Naive thymus-derived CD4-positive, alpha-beta T cell (primary cell): ENCODE results near the gene PLEK2. TPM values are rescaled to one million over a fixed set of nuclear protein-coding genes. Genes with fewer than 3 reads are reported as not detected.
A peak's percentile ranks its signal among the peaks of the same experiment; 100 is the strongest.

Experiments
- ATAC-seq: fragments of 150-1000 bp; cut with Tn5 transposase; 2 replicates; pipeline ENCODE4 v1.10.0; 2021; ENCODE audit warnings: mild to moderate bottlenecking, moderate library complexity
- CTCF ChIA-PET: fragments of 350-600 bp; sonication (Branson Sonifier 250); formaldehyde crosslinking; loops from one replicate; lab custom pipeline; 2021; ENCODE audit warnings: antibody characterized with exemption; lab: Charles Lee
- POLR2A ChIA-PET: fragments of 350-600 bp; sonication (Branson Sonifier 250); formaldehyde crosslinking; loops from one replicate; lab custom pipeline; 2021; ENCODE audit warnings: antibody characterized with exemption, inconsistent platforms; lab: Charles Lee
- DNase-seq, 9 donors: peaks; one replicate each; pipeline versions ENCODE4 v3.0.0 to v3.0.0-alpha.2; 2020 to 2022; ENCODE audit warnings: mixed read lengths in 1 of 9
- H3K27ac ChIP-seq: one replicate; pipeline ENCODE4 v1.7.0; 2013; ENCODE audit warnings: mild to moderate bottlenecking, low read depth, low read length, moderate library complexity
- H3K27me3 ChIP-seq, 2 donors: one replicate each; pipeline ENCODE4 v1.7.0; 2013; ENCODE audit warnings: low read length in 2 of 2, mild to moderate bottlenecking in 2 of 2, moderate library complexity in 2 of 2; ENCODE audit not compliant: control insufficient read depth in 2 of 2, insufficient read depth in 2 of 2
- H3K36me3 ChIP-seq, 3 experiments: 1 replicate in 2 of 3; 2 replicates in 1 of 3; pipeline ENCODE4 v1.7.0; 2013; ENCODE audit warnings: low read length in 3 of 3, mild to moderate bottlenecking in 3 of 3, moderate library complexity in 1 of 3; ENCODE audit not compliant: insufficient read depth in 3 of 3, control insufficient read depth in 2 of 3
- H3K4me1 ChIP-seq, 2 donors: one replicate each; pipeline ENCODE4 v1.7.0; 2013; ENCODE audit warnings: low read length in 2 of 2, mild to moderate bottlenecking in 2 of 2, moderate library complexity in 1 of 2; ENCODE audit not compliant: control insufficient read depth in 2 of 2, insufficient read depth in 2 of 2
- H3K4me3 ChIP-seq: 2 replicates; pipeline ENCODE4 v1.7.0; 2013; ENCODE audit warnings: mild to moderate bottlenecking, low read length
- H3K9me3 ChIP-seq, 3 experiments: 1 replicate in 2 of 3; 2 replicates in 1 of 3; pipeline ENCODE4 v1.7.0; 2013; ENCODE audit warnings: low read length in 3 of 3; ENCODE audit not compliant: control insufficient read depth in 2 of 3
- H3K27ac Mint-ChIP-seq, 9 donors: one replicate each; pipeline ENCODE4 v1.8.0; 2020 to 2022; ENCODE audit warnings: mixed read lengths in 9 of 9, mild to moderate bottlenecking in 8 of 9, moderate library complexity in 5 of 9, inconsistent platforms in 2 of 9
- H3K27me3 Mint-ChIP-seq, 5 donors: one replicate each; pipeline ENCODE4 v1.8.0; 2021 to 2022; ENCODE audit warnings: mixed read lengths in 5 of 5, mild to moderate bottlenecking in 1 of 5
- H3K36me3 Mint-ChIP-seq, 5 donors: one replicate each; pipeline ENCODE4 v1.8.0; 2020 to 2022; ENCODE audit warnings: mixed read lengths in 5 of 5, mild to moderate bottlenecking in 3 of 5, inconsistent platforms in 1 of 5
- H3K4me1 Mint-ChIP-seq, 7 donors: one replicate each; pipeline ENCODE4 v1.8.0; 2020 to 2022; ENCODE audit warnings: mixed read lengths in 7 of 7, mild to moderate bottlenecking in 3 of 7, inconsistent platforms in 1 of 7
- H3K4me3 Mint-ChIP-seq, 10 donors: one replicate each; pipeline ENCODE4 v1.8.0; 2020 to 2022; ENCODE audit warnings: mild to moderate bottlenecking in 10 of 10, mixed read lengths in 10 of 10, moderate library complexity in 6 of 10, inconsistent platforms in 2 of 10
- H3K9me3 Mint-ChIP-seq, 11 donors: one replicate each; pipeline ENCODE4 v1.8.0; 2020 to 2022; ENCODE audit warnings: mixed read lengths in 11 of 11, mild to moderate bottlenecking in 4 of 11, inconsistent platforms in 1 of 11, moderate library complexity in 1 of 11
- intact Hi-C, 2 donors: fragments of 100-400 bp; cut with micrococcal nuclease; formaldehyde crosslinking; loops; one replicate each; pipeline ENCODE4 v1.15.1; 2023
- polyA plus RNA-seq, 2 donors: library from polyadenylated mRNA; unstranded; fragments of 300-500 nt; fragmentation: Illumina TruSeq; gene quantifications; one replicate each; pipeline ENCODE4 v1.2.3, GENCODE V29; 2021
- total RNA-seq, 6 experiments: library from RNA in 5 of 6; stranded (reverse) in 5 of 6; gene quantifications; 1 replicate in 5 of 6; 2 replicates in 1 of 6; pipeline ENCODE4 v1.2.3 and lab custom pipeline; 2021 to 2026

Gene PLEK2
- total and polyA plus RNA-seq, 7 experiments from 2014 or later = 0.36 to 5.4 (median 2.6) TPM

DNA sequence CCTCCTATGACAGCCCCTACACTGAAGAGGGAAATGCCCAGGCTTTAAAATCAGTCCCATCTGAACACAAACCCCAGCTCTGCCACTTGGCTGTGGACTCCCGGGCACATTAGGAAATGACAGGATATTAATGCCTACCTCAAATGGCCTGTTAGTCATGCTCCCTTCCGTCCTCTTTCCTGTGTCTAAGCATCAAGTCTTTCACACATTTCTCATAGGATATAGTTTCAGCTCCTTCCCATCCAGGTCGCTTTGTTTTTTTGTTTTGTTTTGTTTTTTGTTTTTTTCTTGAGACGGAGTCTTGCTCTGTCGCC is 16.1 kb downstream of the PLEK2 start:
- H3K4me1 ChIP-seq = no peaks in the 10 kb centered on the region
- Mint-ChIP-seq H3K36me3 (peaks cover 0 to 10% (median 7%) of the 10 kb centered on the region in 5 donors), H3K27me3 (peaks cover 0 to 9% (median 0%) of the 10 kb centered on the region in 5 donors), H3K9me3 (no peaks in the 10 kb centered on the region), H3K27ac (no peak overlapping the region), H3K4me3 (no peak overlapping the region), H3K4me1 (peaks cover 0 to 16% (median 14%) of the 10 kb centered on the region in 7 donors)
- H3K4me3 ChIP-seq = no peak overlapping the region
- CTCF ChIA-PET = no interaction called here
- ATAC-seq (no peak), DNase-seq (no peak)
- H3K9me3 ChIP-seq = no peaks in the 10 kb centered on the region
- POLR2A ChIA-PET = no interaction called here
- H3K36me3 ChIP-seq = no peaks in the 10 kb centered on the region
- H3K27me3 ChIP-seq = no peaks in the 10 kb centered on the region
- intact Hi-C loops = no loop called here
- H3K27ac ChIP-seq = no peak overlapping the region

DNA sequence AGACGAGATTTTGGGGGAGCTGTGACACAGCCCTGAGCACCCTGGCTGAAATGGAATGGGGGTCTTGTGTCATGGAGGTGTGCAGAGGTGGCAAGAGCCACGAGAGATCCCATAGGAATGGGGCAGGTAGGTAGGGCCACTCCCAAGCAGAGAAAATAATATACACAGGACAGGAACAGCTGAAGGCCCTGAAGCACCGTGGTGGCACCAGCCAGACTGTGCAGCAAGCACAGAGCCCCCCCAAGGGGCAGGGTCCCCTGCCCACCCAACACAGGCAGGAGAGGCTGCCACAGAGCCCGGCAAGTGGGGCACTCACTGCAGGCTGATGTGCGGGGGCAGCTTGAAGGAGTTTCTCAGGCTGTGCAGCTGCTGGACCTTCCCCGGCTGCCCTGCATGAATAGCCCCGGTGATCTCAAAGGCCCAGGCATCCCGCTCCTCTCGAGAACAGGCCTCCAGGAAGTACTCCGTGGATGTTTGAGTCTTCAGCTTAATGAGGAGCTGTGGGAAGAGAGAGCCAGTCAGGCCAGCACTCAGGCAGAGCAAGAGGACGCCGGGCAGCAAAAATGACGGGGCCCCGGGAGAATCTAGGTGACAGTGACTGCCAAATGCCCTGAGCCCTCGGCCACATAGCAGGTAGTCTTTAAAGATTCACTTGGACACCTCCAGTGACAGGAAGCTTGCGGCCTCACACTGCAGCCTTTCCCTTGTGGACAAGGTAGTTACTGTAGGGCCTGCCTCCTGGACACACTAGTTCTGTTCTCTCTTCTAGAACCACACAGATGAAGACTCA is 16.7 kb downstream of the PLEK2 start:
- intact Hi-C loops = no loop called here
- H3K9me3 Mint-ChIP-seq = no peaks in the 10 kb centered on the region
- CTCF ChIA-PET = no interaction called here
- H3K4me1 Mint-ChIP-seq = peaks cover 0 to 20% (median 17%) of the 10 kb centered on the region in 7 donors
- H3K27me3 Mint-ChIP-seq = peaks cover 0 to 9% (median 0%) of the 10 kb centered on the region in 5 donors
- no peaks in the 10 kb centered on the region for H3K27me3 ChIP-seq
- ATAC-seq (no peak), DNase-seq (no peak)
- no peak overlapping the region for H3K27ac ChIP-seq
- H3K36me3 ChIP-seq = no peaks in the 10 kb centered on the region
- H3K27ac Mint-ChIP-seq = no peak overlapping the region
- POLR2A ChIA-PET = no interaction called here
- peaks cover 0 to 10% (median 7%) of the 10 kb centered on the region in 5 donors for H3K36me3 Mint-ChIP-seq
- no peak overlapping the region for H3K4me3 Mint-ChIP-seq
- no peaks in the 10 kb centered on the region for H3K4me1 ChIP-seq
- H3K9me3 ChIP-seq = no peaks in the 10 kb centered on the region
- H3K4me3 ChIP-seq = no peak overlapping the region

DNA sequence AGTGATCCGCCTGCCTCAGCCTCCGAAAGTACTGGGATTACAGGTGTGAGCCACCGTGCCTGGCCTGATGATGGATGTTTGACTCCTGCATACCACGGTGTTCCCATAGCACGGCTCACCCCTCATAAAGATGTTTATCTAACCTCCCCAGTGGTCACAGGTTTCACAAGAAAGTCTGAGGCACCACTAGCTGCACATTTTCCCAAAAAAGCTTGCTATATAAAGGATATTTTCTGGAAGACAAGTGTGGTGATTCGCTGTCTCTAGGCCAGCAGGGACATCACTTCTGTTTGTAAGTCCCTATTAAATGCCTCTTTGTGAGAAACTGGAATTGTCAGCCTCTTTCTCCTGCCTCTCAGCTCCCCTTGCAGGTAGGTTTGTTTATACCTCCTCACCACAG is 18.3 kb downstream of the PLEK2 start:
- no peaks in the 10 kb centered on the region for H3K9me3 Mint-ChIP-seq
- POLR2A ChIA-PET = no interaction called here

DNA sequence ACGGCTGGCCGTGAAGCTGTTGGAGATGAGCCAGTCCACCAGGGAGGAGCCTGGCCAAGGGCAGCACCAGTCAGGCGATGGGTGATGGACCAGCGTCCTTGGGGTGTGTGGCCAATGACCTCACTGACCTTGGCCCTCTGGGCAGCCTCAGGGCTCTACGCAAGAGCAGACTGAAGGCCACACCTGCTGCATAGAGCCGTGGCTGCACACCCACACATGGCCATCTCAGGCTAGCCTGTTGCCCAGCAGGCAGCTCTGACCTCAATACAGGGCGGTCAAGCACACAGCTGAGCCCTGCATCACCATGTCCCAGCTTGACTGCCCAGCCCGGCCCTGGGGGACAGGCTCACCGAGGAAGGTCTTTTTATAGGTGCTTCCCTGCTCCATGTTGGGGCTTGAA is 19.2 kb downstream of the PLEK2 start:
- Mint-ChIP-seq H3K27me3 (no peaks in the 10 kb centered on the region), H3K9me3 (no peaks in the 10 kb centered on the region), H3K4me3 (no peak overlapping the region), H3K36me3 (peaks cover 0 to 10% (median 7%) of the 10 kb centered on the region in 5 donors), H3K4me1 (peaks cover 0 to 23% (median 17%) of the 10 kb centered on the region in 7 donors), H3K27ac (no peak overlapping the region)
- DNase-seq (no peak), ATAC-seq (peak; percentile 9)
- no peaks in the 10 kb centered on the region for H3K4me1 ChIP-seq
- ChIA-PET POLR2A (no interaction called here), CTCF (no interaction called here)
- intact Hi-C loops = no loop called here
- no peak overlapping the region for H3K4me3 ChIP-seq
- no peaks in the 10 kb centered on the region for H3K9me3 ChIP-seq
- no peak overlapping the region for H3K27ac ChIP-seq
- no peaks in the 10 kb centered on the region for H3K36me3 ChIP-seq
- no peaks in the 10 kb centered on the region for H3K27me3 ChIP-seq

More for the DNA sequence above, 18.3 kb downstream of the PLEK2 start:
- H3K4me1 Mint-ChIP-seq = peaks cover 0 to 23% (median 17%) of the 10 kb centered on the region in 7 donors
- Histone ChIP-seq H3K36me3 (no peaks in the 10 kb centered on the region), H3K27ac (no peak overlapping the region), H3K4me3 (no peak overlapping the region), H3K9me3 (no peaks in the 10 kb centered on the region), H3K4me1 (no peaks in the 10 kb centered on the region), H3K27me3 (no peaks in the 10 kb centered on the region)
- peaks cover 0 to 10% (median 7%) of the 10 kb centered on the region in 5 donors for H3K36me3 Mint-ChIP-seq
- CTCF ChIA-PET = no interaction called here
- DNase-seq (no peak), ATAC-seq (no peak)
- intact Hi-C loops = no loop called here
- no peak overlapping the region for H3K4me3 Mint-ChIP-seq
- H3K27ac Mint-ChIP-seq = peak overlapping the region in 1 of 9 donors; percentile 37
- peaks cover 0 to 5% (median 0%) of the 10 kb centered on the region in 5 donors for H3K27me3 Mint-ChIP-seq

DNA sequence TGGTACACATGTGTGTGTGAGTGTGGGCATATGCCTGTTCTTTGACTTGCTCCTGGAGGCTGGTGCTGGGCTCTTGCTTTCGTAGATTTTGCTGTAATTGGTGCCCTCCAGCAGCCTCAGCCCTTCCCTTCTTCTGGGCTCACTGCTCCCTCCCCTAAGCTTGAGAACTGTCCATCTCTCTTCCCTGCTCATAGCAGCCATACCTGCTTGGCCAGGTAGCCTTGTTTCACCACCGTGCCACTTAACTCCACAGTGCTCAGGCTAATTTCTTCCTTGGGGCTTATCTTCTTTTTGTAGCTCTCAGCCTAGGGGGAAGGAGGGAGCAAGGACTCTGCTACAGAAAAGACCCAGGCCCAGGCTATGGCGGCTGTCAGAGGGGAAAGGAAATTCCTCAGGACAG is 19.8 kb downstream of the PLEK2 start:
- Mint-ChIP-seq H3K27me3 (no peaks in the 10 kb centered on the region), H3K36me3 (peaks cover 0 to 16% (median 7%) of the 10 kb centered on the region in 5 donors), H3K27ac (peak overlapping the region in 2 of 9 donors; percentile 5 to 61), H3K4me1 (peaks cover 0 to 23% (median 17%) of the 10 kb centered on the region in 7 donors), H3K9me3 (no peaks in the 10 kb centered on the region), H3K4me3 (no peak overlapping the region)
- Histone ChIP-seq H3K27ac (no peak overlapping the region), H3K27me3 (no peaks in the 10 kb centered on the region), H3K36me3 (no peaks in the 10 kb centered on the region), H3K4me1 (no peaks in the 10 kb centered on the region), H3K9me3 (no peaks in the 10 kb centered on the region), H3K4me3 (no peak overlapping the region)
- intact Hi-C loops = no loop called here
- ATAC-seq (no peak), DNase-seq (no peak)
- CTCF ChIA-PET = interaction anchor here (0.6 to 0.9 kb wide), 2 partner anchors 9 to 179 kb away, joined by 3 read pairs; no protein-coding TSS in a partner anchor
- POLR2A ChIA-PET = no interaction called here

DNA sequence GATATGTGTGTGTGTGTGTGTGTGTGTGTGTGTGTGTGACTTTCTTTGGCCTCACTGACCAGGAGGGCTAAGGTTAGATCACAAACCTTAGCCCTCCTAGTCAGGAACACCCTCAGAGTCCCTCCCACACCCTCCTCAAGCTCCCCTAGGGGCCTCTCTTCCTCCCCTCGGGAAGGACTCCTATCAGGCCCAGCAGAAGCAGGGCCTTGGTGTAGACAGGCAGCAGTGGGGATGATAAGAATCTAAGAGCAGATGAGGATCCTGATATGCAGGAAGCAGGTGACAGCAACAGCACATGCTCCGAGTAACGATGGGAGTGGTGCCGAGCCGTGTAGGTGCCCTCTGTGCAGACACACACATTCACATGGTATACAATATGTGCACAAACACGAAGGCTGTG is 20.7 kb downstream of the PLEK2 start:
- H3K9me3 ChIP-seq = no peaks in the 10 kb centered on the region
- Mint-ChIP-seq H3K36me3 (peaks cover 0 to 19% (median 9%) of the 10 kb centered on the region in 5 donors), H3K9me3 (no peaks in the 10 kb centered on the region), H3K27ac (peak overlapping the region in 2 of 9 donors; percentile 46 to 63), H3K4me1 (peaks cover 0 to 23% (median 17%) of the 10 kb centered on the region in 7 donors), H3K27me3 (no peaks in the 10 kb centered on the region), H3K4me3 (peak overlapping the region in 4 of 10 donors; percentile 24 to 62 (median 37))
- H3K27ac ChIP-seq = no peak overlapping the region
- H3K4me1 ChIP-seq = no peaks in the 10 kb centered on the region
- ChIA-PET CTCF (interaction anchor here (0.9 kb wide), 1 partner anchor 8 kb away, joined by 3 read pairs; no protein-coding TSS in a partner anchor), POLR2A (no interaction called here)
- ATAC-seq (peak; percentile 36), DNase-seq (peak in 5 of 9 donors; percentile 4 to 21 (median 8))
- H3K36me3 ChIP-seq = peaks cover 0 to under 1% (median 0%) of the 10 kb centered on the region in 3 experiments
- H3K4me3 ChIP-seq = no peak overlapping the region
- H3K27me3 ChIP-seq = no peaks in the 10 kb centered on the region
- intact Hi-C loops = no loop called here
